HepG2 (cell line): ENCODE results near the gene PLS1. TPM values are rescaled to one million over a fixed set of nuclear protein-coding genes. Genes with fewer than 3 reads are reported as not detected.
A peak's percentile ranks its signal among the peaks of the same experiment; 100 is the strongest.

Source experiments
- AHDC1 ChIP-seq: sonication (generic); formaldehyde crosslinking; IDR thresholded peaks from 2 replicates; pipeline ENCODE4 v1.5.1; 2020; ENCODE audit warnings: mild to moderate bottlenecking, missing genetic modification reagents, borderline replicate concordance
- CENPT ChIP-seq: sonication (generic); formaldehyde crosslinking; IDR thresholded peaks from 2 replicates; pipeline ENCODE4 v1.8.0; 2022; ENCODE audit warnings: low read depth, mild to moderate bottlenecking, moderate library complexity, missing genetic modification reagents
- ERF ChIP-seq: IDR thresholded peaks from 2 replicates; pipeline ENCODE4 v1.6.1; 2018; ENCODE audit warnings: missing biosample characterization, missing genetic modification reagents
- HNF4A ChIP-seq: sonication (generic); formaldehyde crosslinking; IDR thresholded peaks from 2 replicates; pipeline ENCODE4 v1.4.0; 2020; ENCODE audit warnings: missing genetic modification reagents
- NCOA2 ChIP-seq: sonication (generic); formaldehyde crosslinking; IDR thresholded peaks from 2 replicates; pipeline ENCODE4 v1.8.0; 2022; ENCODE audit warnings: inconsistent platforms
- SRF ChIP-seq: IDR thresholded peaks from 2 replicates; pipeline ENCODE4 v1.6.1; 2011; ENCODE audit warnings: mild to moderate bottlenecking, low read depth, low read length, moderate library complexity
- ZBTB40 ChIP-seq, 2 experiments: fragments of 450-650 bp in 1 of 2; sonication (generic) in 1 of 2; formaldehyde crosslinking in 1 of 2; IDR thresholded peaks; 2 replicates each; pipeline versions ENCODE4 v1.6.1 to v1.8.0; 2016 to 2022; ENCODE audit warnings: antibody characterized with exemption in 1 of 2, mild to moderate bottlenecking in 1 of 2, missing genetic modification reagents in 1 of 2
- ZNF275 ChIP-seq: sonication (generic); formaldehyde crosslinking; IDR thresholded peaks from 2 replicates; pipeline ENCODE4 v1.8.0; 2022; ENCODE audit warnings: missing genetic modification reagents, mild to moderate bottlenecking, inconsistent platforms, borderline replicate concordance
- ZNF30 ChIP-seq: sonication (generic); formaldehyde crosslinking; IDR thresholded peaks from 2 replicates; pipeline ENCODE4 v1.5.0; 2020; ENCODE audit warnings: mild to moderate bottlenecking, missing genetic modification reagents
- ZNF782 ChIP-seq: sonication (generic); formaldehyde crosslinking; IDR thresholded peaks from 2 replicates; pipeline ENCODE4 v1.4.0; 2020; ENCODE audit warnings: missing genetic modification reagents, mild to moderate bottlenecking, borderline replicate concordance
- polyA plus RNA-seq, 8 experiments: library from polyadenylated mRNA; depleted of rRNA in 3 of 8; stranded (reverse) in 7 of 8; unstranded in 1 of 8; fragments of >200 nt; fragmentation: Illumina TruSeq in 4 of 8; extraction: Trizol in 4 of 8; gene quantifications; 2 replicates each; pipeline versions ENCODE4 v1.2.1 to v1.2.3, GENCODE V29; 2011 to 2016; ENCODE audit warnings: low read depth in 4 of 8, missing spikeins in 1 of 8, mixed read lengths in 1 of 8; ENCODE audit not compliant: insufficient read depth in 1 of 8
- total RNA-seq, 5 experiments: library from RNA; depleted of rRNA; stranded (reverse); fragments of >200 nt; fragmentation: Illumina TruSeq; extraction: Trizol; gene quantifications; 2 replicates each; pipeline ENCODE4 v1.2.3, GENCODE V29; 2016; ENCODE audit warnings: low read depth in 1 of 5

The PLS1 gene
- total and polyA plus RNA-seq, 2 of the 13 experiments (the other 11 are each of a cell fraction or from before 2014, with no cell fraction given): 11.2 to 21.1 TPM

- TF ChIP-seq ZNF275 (CRISPR knock-in tag) (no peak; the same call in 1 of the 2 replicates), ZBTB40 (IDR thresholded peaks at IDR 0.05) (no peak), ZBTB40 (CRISPR knock-in tag; IDR thresholded peaks at IDR 0.05) (peak; percentile 57; the same call in 1 of the 2 replicates), HNF4A (no peak; the same call in 1 of the 2 replicates), ZNF30 (CRISPR knock-in tag) (no peak), CENPT (no peak), NCOA2 (CRISPR knock-in tag) (peak; percentile 49; the same call in 1 of the 2 replicates), SRF (no peak), AHDC1 (peak; percentile 70; the same call in 1 of the 2 replicates), ZNF782 (CRISPR knock-in tag) (no peak), ERF (peak; percentile 86; the same call in 1 of the 2 replicates)
These were observed at the start of gene PLS1 (continued) for GRCh38 chr3:142595951-142596725.
